Measurements from ENCODE around the gene AUNIP.

AUNIP gene

GRCh38 chr1:25889470-25889869, 30.2 kb upstream of the AUNIP start:
- no peak for DNase-seq (ENCODE audit: low read depth in 2 of 2)

GRCh38 chr1:25888426-25888987, 29.2 kb upstream of the AUNIP start:
- DNase-seq (ENCODE audit: low read depth in 2 of 2), result no peak

DNA sequence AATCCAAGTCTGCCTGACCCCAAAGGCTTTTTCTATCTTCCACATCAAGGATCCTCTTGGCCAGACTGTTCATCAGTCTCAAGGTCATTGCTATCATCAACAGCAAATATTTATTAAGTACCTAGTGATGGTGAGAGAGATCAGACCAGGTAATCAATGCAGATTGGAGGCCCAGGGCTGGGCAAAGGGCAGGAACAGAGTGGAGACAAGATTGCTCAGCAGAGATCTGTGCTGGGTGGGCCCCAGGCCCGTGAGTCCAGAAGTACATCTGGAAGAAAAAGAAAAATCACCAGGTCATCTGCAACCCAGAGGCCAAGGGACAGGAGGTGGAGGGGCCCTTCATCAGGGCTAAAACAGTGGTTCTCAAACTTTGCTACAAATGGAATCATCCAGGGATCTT, 26.3 kb upstream of the AUNIP start:
- no peak for DNase-seq (ENCODE audit: low read depth in 2 of 2)

GRCh38 chr1:25881266-25881665, 22.0 kb upstream of the AUNIP start:
- no peak for DNase-seq (ENCODE audit: low read depth in 2 of 2)

GRCh38 chr1:25880518-25880917, 21.3 kb upstream of the AUNIP start:
- no peak for DNase-seq (ENCODE audit: low read depth in 2 of 2)

- DNase-seq (ENCODE audit: low read depth in 2 of 2), result no peak
Observed at GRCh38 chr1:25879675-25880074, 20.4 kb upstream of the AUNIP start.

GRCh38 chr1:25878690-25879089, 19.4 kb upstream of the AUNIP start:
- no peak for DNase-seq (ENCODE audit: low read depth in 2 of 2)

GRCh38 chr1:25877155-25877554, 17.9 kb upstream of the AUNIP start:
- DNase-seq (ENCODE audit: low read depth in 2 of 2), result no peak

DNA sequence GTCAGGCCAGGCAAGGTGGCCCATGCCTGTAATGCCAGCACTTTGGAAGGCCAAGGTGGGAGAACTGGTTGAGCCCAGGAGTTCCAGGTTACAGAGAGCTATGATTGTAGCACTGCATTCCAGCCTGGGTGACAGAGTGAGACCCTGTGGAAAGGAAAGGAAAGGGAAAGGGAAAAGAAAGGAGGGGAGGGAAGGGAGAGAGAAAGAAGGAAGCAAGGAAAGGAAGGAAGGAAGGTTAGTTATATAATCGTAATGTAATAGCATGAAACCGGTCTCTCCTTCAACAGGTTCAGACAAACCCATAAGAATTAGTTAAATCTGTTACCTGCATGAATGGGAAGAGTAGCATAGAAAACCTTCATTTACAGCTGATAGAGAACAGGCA, 17.4 kb upstream of the AUNIP start:
- no peak for DNase-seq (ENCODE audit: low read depth in 2 of 2)

DNA sequence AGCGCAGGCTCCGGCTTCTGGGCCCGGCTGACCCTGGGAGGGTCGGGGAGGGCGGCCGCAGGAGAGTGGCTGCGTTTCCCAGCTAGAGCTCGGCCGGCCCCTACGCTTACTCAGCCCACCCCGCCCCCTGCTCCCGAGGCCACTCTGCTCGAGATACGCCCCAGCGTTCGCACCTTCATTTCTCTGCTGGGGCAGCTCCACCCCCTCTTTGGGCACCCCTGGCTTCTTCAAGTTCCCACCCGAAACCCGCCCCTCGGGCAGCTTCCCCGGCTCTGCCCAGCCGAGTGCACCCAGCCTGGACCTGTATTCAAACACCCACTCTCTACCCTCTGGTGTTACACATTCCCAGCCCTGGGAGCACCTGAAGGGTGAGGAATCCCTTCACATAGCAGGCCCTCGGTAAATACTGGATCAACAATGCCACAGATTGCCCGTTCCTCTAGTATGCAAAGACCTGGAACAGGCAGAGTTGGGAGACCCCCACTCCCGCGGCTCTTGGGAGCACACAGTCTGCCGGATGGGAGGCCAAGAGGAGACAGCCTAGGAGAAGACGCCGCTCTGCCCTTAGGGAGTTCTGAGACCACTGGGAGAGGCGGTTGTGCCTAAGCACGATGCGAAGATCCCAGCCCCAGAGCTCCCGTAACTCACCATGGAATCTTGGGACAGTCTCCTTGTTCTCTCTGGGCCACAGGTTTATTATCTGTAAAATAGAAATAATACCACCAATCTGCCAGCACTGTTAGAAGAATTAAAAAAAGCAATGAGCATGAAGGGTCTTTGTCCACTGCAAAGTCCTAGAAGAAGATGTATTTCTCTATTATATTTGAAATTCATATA, 16.8 kb upstream of the AUNIP start:
- DNase-seq (ENCODE audit: low read depth in 2 of 2), result no peak

DNA sequence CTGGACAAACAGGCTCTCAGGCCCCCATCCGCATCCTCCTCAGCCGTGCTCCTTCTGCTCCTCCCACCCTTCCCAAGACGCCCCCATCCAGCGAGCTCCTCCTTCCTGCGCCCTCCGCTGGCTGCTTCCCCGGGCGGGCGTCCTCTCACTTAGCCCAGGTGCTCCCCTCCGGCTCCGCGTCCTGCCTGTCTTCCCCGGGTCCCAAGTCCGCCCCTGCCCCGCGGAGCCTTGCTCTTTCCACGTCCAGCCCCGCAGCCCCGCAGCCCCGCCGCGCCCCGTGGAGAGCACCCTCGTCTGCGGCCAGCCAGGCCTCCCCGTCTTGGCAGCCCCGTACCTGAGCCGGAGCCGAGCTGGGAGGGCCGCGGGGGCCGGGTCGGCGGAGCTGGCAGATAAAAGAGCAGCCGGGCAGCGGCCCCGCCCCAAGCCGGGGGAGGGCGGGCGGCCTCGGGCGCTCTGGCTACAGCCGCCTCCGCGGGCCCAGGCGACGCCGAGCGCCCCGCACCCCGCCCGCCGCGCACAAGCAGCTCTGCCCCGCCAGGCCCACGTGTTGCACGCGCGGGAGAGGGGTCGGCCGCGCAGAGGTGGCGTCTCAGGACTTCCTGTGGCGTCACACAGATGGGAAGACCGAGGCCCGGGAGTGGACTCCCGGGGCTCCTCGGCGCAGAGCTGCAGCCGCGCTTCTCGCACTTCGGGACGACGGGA, 16.0 kb upstream of the AUNIP start, which contains the start of gene PAQR7:
TSS of gene PAQR7 (minus strand) at position 555 of the 702 bp plus-strand sequence. CDS start 11,869 bp downstream, outside the sequence.
- DNase-seq (ENCODE audit: low read depth in 2 of 2), result peak; percentile 30 to 52

DNA sequence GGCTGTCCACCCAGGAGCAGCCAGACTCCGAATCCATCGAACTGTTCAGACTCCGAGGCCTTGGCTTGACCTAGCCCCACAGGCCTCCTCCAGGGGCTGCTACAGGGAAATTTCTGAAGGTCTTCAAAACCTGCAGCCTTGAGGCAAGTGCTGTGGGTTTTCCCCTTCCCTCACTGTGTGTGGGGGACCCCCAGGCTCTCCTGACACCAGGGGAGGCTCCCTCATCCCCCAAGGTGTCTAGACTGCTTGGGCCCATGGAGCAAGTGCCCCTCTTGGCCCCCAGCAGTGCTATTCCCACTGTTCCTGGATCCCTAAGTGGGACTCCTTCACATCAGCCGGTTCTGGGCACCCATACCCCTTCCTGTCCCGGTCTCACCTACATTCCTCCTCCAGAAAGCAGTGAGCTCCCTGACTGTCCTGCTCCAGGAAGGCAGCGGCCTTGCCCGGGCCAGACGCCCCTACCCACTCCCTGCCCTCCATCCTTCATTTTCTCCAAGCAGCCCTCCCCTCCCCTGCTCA, 15.4 kb upstream of the AUNIP start:
- no peak for DNase-seq (ENCODE audit: low read depth in 2 of 2)

- DNase-seq (ENCODE audit: low read depth in 2 of 2), result no peak
Observed at GRCh38 chr1:25874209-25874608, 15.0 kb upstream of the AUNIP start.

DNA sequence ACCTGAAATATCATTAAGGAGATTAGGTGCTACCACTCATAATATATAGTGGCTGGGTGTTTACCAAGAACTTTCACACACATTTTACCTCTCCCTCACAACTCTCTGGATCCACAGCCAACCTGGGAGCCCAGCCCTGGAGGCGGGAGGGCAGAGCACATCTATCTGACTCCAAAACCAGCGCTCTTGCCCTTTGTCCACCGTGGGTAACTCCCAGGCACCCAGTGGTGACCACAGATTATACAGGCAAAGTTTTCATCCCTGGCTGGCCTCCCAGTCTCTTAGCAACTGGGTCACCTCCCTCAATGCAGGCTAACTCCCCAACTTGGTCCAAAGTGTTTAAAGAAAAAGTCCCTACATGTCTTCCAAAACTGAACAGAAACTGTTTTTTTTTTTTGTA, 13.9 kb upstream of the AUNIP start:
- no peak for DNase-seq (ENCODE audit: low read depth in 2 of 2)

GRCh38 chr1:25872713-25873112, 13.5 kb upstream of the AUNIP start:
- no peak for DNase-seq (ENCODE audit: low read depth in 2 of 2)

DNA sequence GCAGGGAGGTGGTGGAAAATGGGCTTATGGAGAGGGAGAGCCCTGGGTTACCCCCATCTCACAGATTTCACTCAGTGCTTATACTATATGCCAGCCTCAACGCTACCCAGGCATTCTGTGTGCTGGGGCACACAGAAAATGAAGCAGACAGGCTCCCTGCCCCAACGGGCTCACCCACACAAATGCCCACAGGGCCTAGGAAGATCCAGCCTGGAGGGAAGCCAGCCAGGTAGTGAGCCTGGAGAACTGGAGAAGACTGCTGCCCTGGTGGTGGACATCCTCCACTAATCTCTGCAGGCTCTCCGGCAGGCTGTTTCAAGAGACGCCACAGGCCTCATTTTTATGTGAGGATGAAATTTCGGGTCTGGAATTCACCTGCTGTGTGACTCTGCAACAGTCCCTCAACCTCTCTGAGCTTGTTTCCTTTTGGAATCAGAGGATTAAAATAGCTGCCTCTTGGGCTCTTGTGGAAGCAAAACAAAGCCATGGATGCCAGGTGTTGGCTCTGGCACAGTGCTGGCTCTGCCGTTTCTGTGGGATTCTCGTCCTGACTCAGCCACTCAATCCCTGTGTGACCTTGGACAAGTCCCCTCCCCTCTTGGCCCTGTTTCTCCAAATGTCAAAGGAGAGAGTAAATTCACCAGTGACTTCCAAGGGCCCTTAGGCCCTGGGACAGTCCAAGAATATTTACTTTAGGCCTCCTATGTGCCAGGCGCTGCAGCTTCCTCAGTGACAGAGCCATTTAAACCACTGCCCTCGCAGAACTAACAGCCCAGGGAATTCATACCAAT, 12.6 kb upstream of the AUNIP start:
- no peak for DNase-seq (ENCODE audit: low read depth in 2 of 2)

DNA sequence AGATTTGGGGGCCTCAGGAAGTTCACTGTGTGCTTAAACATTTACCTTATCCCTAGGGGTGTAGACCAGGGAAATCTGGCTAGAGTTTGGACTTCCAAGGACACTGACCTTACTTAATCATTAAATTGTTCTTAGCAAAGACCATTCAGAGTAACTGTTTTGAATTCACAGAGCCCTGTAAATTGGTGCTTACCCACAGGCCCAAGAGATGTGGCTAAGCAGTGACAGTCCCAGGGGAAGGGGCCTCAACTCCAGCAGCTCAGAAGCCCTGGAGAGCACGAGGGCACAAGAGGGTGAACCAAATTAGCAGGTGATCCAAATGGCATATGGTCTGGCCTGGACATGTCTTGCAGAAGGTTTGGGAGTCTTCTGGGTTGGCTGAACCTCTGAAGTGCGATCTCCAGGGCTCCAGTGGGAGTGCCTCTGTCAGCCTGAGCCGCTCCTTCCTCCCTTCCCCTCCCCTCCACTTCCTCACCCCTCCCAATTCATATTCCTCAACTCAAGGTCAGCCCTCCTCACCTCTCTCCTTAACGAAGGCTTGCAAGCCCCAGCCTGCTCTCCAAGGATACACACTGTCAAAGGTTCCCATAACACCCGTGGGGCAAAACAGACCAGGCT, 11.9 kb upstream of the AUNIP start:
- DNase-seq (ENCODE audit: low read depth in 2 of 2), result no peak

- no peak for DNase-seq (ENCODE audit: low read depth in 2 of 2)
Observed at GRCh38 chr1:25870614-25871013, 11.4 kb upstream of the AUNIP start.

DNA sequence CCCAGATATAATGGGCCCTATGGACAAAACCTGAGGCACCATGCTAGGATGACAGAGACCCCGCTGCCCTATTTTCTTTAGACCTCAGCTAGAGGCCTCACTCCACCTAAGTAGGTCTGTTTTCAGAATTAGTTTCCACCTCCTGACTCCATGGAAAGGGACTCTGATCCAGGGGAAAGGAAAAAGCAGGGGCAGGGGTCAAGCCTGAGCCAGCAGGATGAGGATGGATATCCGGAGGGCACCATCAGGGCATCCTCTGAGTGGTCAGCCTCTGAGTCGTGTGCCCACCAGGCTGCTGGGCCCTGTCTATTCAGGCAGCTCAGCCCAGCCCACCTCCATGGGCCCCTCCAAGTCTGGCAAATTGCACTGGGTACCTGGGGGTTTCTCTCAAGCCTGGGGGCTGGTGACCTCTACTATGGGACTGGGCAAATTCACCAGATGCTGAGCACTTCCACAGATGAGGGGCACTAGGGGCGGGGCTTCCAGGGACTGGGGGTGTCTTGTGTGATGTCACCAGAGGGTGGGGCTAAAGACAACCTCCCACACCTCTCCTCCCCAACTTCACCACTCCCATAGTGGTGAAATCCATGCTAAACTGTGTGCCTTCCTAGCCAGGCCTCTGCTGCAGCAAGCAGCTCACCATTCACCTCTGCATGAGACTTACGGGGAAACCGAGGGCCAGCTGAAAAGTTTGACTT, 10.8 kb upstream of the AUNIP start:
- no peak for DNase-seq (ENCODE audit: low read depth in 2 of 2)

DNA sequence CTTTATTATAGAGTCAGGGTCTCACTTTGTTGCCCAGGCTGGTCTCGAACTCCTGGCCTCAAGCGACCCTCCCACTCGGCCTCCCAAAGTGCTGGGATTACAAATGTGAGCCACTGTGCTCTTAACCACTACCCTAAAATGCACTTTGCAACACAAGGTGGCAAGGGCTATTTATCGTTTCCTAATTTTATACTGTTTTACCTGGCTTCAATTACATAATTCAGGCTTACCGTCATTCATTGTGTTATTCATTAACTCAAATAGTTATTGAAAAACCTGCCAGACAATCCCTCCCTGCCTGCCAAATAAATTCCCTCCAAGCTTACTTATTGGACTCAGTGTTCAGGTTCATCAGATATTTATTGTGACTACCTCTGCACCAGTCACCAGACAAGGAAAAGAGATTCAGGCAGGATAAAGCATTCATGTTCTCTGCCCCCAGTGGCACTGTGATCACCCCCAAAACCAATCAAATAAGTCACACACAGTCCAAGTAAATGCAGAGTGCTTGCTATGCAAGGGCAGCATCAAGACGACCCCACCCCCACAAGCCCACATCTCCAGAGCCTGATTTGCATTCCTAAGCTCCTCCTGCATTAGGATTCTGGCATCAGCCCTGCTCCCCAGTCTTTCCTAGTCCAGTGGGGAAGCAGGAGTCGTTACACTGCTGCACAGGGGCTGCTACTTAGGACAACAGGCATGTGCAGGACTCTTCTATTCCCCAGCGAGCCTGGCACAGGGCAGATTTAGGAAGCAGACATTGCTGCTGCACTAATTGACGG, 8.1 kb upstream of the AUNIP start:
- DNase-seq (ENCODE audit: low read depth in 2 of 2), result no peak

Measured in stimulated activated CD4-positive, alpha-beta T cell treated with anti-CD3 and anti-CD28 coated beads, Interleukin-12 subunit alpha, Interleukin-12 subunit beta, amount 100 ng/mL, for 24 hours (primary cell).